HG03571 (cell line): Measurements from ENCODE around the gene RNF126.
"Not testable (repeated sequence)": the region's sequence is repeated elsewhere in the genome, so short reads cannot be mapped to it uniquely, and the experiment has no call there.

Source experiments
- ATAC-seq: cut with Tn5 transposase; IDR thresholded peaks from one replicate; pipeline ENCODE4 v1.9.1; 2021; ENCODE audit not compliant: unreplicated experiment

The RNF126 gene

GRCh38 chr19:662962-663681 is at the start of gene RNF126:
Gene RNF126, minus strand, starts transcription at chr19:663214. Its CDS starts 93 bp downstream, at chr19:663121.
- ATAC-seq = peak; percentile 41

- ATAC-seq = no peak
Measured at GRCh38 chr19:711254-711653, 48.2 kb upstream of the RNF126 start.

GRCh38 chr19:710767-711166 is 47.8 kb upstream of the RNF126 start:
- ATAC-seq = no peak

- ATAC-seq = no peak
Measured at GRCh38 chr19:709965-710571, 47.1 kb upstream of the RNF126 start.

- ATAC-seq = no peak
Measured at GRCh38 chr19:709196-709964, 46.4 kb upstream of the RNF126 start.

GRCh38 chr19:708154-709143 is 45.4 kb upstream of the RNF126 start, which contains the start of gene PALM:
Gene PALM, plus strand, starts transcription at chr19:708935. Its CDS starts 212 bp downstream, at chr19:709147.
- no peak for ATAC-seq

- ATAC-seq = no peak
Measured at GRCh38 chr19:704447-704741, 41.4 kb upstream of the RNF126 start.

- ATAC-seq = no peak
Measured at GRCh38 chr19:703651-704446, 40.8 kb upstream of the RNF126 start.

- no peak for ATAC-seq
Measured at GRCh38 chr19:703329-703650, 40.3 kb upstream of the RNF126 start.

- not testable (repeated sequence) for ATAC-seq
Measured at GRCh38 chr19:702847-703246, 39.8 kb upstream of the RNF126 start.

GRCh38 chr19:699885-700284 is 36.9 kb upstream of the RNF126 start:
- not testable (repeated sequence) for ATAC-seq

GRCh38 chr19:698529-698928 is 35.5 kb upstream of the RNF126 start:
- ATAC-seq = not testable (repeated sequence)

- ATAC-seq = no peak
Measured at GRCh38 chr19:695352-695949, 32.4 kb upstream of the RNF126 start, which contains the start of gene PRSS57. Gene PRSS57, minus strand, starts transcription at chr19:695452. Its CDS starts 22 bp downstream, at chr19:695430.

GRCh38 chr19:694481-695351 is 31.7 kb upstream of the RNF126 start:
- ATAC-seq = no peak

- ATAC-seq = no peak
Measured at GRCh38 chr19:690203-690602, 27.2 kb upstream of the RNF126 start.

- ATAC-seq = no peak
Measured at GRCh38 chr19:688992-689391, 26.0 kb upstream of the RNF126 start.

- ATAC-seq = no peak
Measured at GRCh38 chr19:688214-688613, 25.2 kb upstream of the RNF126 start.

GRCh38 chr19:687569-688166 is 24.7 kb upstream of the RNF126 start:
- ATAC-seq = no peak
